Neural cell (in vitro differentiated cells): ENCODE measurements around the gene SLC8A1. TPM values are rescaled to one million over a fixed set of nuclear protein-coding genes. Genes with fewer than 3 reads are reported as not detected.

Experiments
- H2AFZ ChIP-seq: fragments of 200-600, 300-800 bp; sonication (generic), shearing (Covaris generic); 2 replicates; pipeline ENCODE4 v1.6.0; 2014; ENCODE audit warnings: low read depth, mild to moderate bottlenecking, antibody characterized with exemption, low read length, moderate library complexity
- H3F3A ChIP-seq: fragments of 200-600 bp; shearing (Covaris generic); 2 replicates; pipeline ENCODE4 v1.6.1; 2016; ENCODE audit warnings: mild to moderate bottlenecking, moderate library complexity, mixed read lengths, antibody characterized with exemption, low read length; ENCODE audit not compliant: insufficient read depth, poor library complexity, severe bottlenecking
- H3K27ac ChIP-seq: fragments of 200-600, 300-800 bp; sonication (generic), shearing (Covaris generic); 2 replicates; pipeline ENCODE4 v1.5.1; 2014; ENCODE audit warnings: mild to moderate bottlenecking, low read length, moderate library complexity
- H3K27me3 ChIP-seq: fragments of 300-800, 200-600 bp; sonication (generic), shearing (Covaris generic); 2 replicates; pipeline ENCODE4 v1.6.0; 2014; ENCODE audit warnings: mild to moderate bottlenecking, low read depth, low read length, moderate library complexity; ENCODE audit not compliant: insufficient read depth
- H3K36me3 ChIP-seq: fragments of 300-800, 200-600 bp; sonication (generic), shearing (Covaris generic); 2 replicates; pipeline ENCODE4 v1.5.1; 2014; ENCODE audit warnings: mild to moderate bottlenecking, antibody characterized with exemption, low read length, moderate library complexity; ENCODE audit not compliant: insufficient read depth
- H3K4me2 ChIP-seq: fragments of 300-800, 200-600 bp; sonication (generic), shearing (Covaris generic); 2 replicates; pipeline ENCODE4 v1.6.0; 2014; ENCODE audit warnings: mild to moderate bottlenecking, low read length
- H3K4me3 ChIP-seq: fragments of 300-800, 200-600 bp; sonication (generic), shearing (Covaris generic); 2 replicates; pipeline ENCODE4 v1.5.1; 2014; ENCODE audit warnings: mild to moderate bottlenecking, low read length, moderate library complexity
- H3K79me2 ChIP-seq: fragments of 200-600 bp; shearing (Covaris generic); replicated peaks from 2 replicates; pipeline ENCODE4 v1.6.0; 2014; ENCODE audit warnings: mild to moderate bottlenecking, low read length, moderate library complexity; ENCODE audit not compliant: insufficient read depth
- H3K9ac ChIP-seq: fragments of 300-800, 200-600 bp; sonication (generic), shearing (Covaris generic); 2 replicates; pipeline ENCODE4 v1.6.1; 2016; ENCODE audit warnings: mild to moderate bottlenecking, low read length, mixed read lengths
- H3K9me2 ChIP-seq: fragments of 200-600 bp; shearing (Covaris generic); 2 replicates; pipeline ENCODE4 v1.6.1; 2016; ENCODE audit warnings: mild to moderate bottlenecking, low read length, mixed read lengths; ENCODE audit not compliant: insufficient read depth
- H3K9me3 ChIP-seq: fragments of 200-600, 300-800 bp; sonication (generic), shearing (Covaris generic); 2 replicates; pipeline ENCODE4 v1.6.1; 2016; ENCODE audit warnings: mild to moderate bottlenecking, mixed run types, low read length, moderate library complexity, mixed read lengths
- H4K20me1 ChIP-seq: fragments of 200-600 bp; shearing (Covaris generic); 2 replicates; pipeline ENCODE4 v1.6.1; 2016; ENCODE audit warnings: mild to moderate bottlenecking, mixed run types; ENCODE audit not compliant: insufficient read depth
- CTCF ChIP-seq: fragments of 450-650 bp; IDR thresholded peaks from 2 replicates; pipeline ENCODE4 v1.5.1; 2014; ENCODE audit warnings: antibody characterized with exemption, mild to moderate bottlenecking, moderate library complexity; ENCODE audit not compliant: poor library complexity, severe bottlenecking
- EP300 ChIP-seq: fragments of 450-650 bp; conservative IDR thresholded peaks from 2 replicates; pipeline ENCODE4 v1.6.1; 2014; ENCODE audit warnings: antibody characterized with exemption, mild to moderate bottlenecking, moderate library complexity; ENCODE audit not compliant: poor library complexity, severe bottlenecking
- EZH2 ChIP-seq: fragments of 200-600, 300-800 bp; shearing (Covaris generic), sonication (generic); IDR thresholded peaks from 2 replicates; pipeline ENCODE4 v1.6.1; 2014; ENCODE audit warnings: antibody characterized with exemption, low read length, borderline replicate concordance, mild to moderate bottlenecking; ENCODE audit not compliant: insufficient read depth, poor library complexity, severe bottlenecking
- MXI1 ChIP-seq: fragments of 450-650 bp; conservative IDR thresholded peaks from 2 replicates; pipeline ENCODE4 v1.6.1; 2014; ENCODE audit warnings: antibody characterized with exemption, mild to moderate bottlenecking; ENCODE audit not compliant: poor library complexity, severe bottlenecking
- POLR2AphosphoS5 ChIP-seq: IDR thresholded peaks from 2 replicates; pipeline ENCODE4 v1.6.1; 2012
- RAD21 ChIP-seq: fragments of 450-650 bp; conservative IDR thresholded peaks from 2 replicates; pipeline ENCODE4 v1.6.1; 2014; ENCODE audit warnings: antibody characterized with exemption, mild to moderate bottlenecking, moderate library complexity
- REST ChIP-seq: IDR thresholded peaks from 2 replicates; pipeline ENCODE4 v1.6.1; 2012; ENCODE audit warnings: borderline replicate concordance
- SMC3 ChIP-seq: fragments of 450-650 bp; conservative IDR thresholded peaks from 2 replicates; pipeline ENCODE4 v1.6.1; 2014; ENCODE audit warnings: antibody characterized with exemption, mild to moderate bottlenecking, moderate library complexity; ENCODE audit not compliant: poor library complexity
- TAF1 ChIP-seq: IDR thresholded peaks from 2 replicates; pipeline ENCODE4 v1.6.1; 2012; ENCODE audit warnings: low read depth
- polyA plus RNA-seq: library from polyadenylated mRNA; depleted of rRNA; stranded (reverse); fragments of >200 nt; gene quantifications from 2 replicates; pipeline ENCODE4 v1.2.3, GENCODE V29; 2014

Gene SLC8A1
- polyA plus RNA-seq, 1 donor from 2014 or later = 18.7 TPM

GRCh38 chr2:40329739-40330030 lies 122.2 kb downstream of the SLC8A1 start:
- TF ChIP-seq EZH2 = no peak
- no peak for TF ChIP-seq TAF1
- TF ChIP-seq CTCF = no peak
- no peak for TF ChIP-seq POLR2AphosphoS5
- TF ChIP-seq RAD21 = no peak
- TF ChIP-seq REST = no peak
- TF ChIP-seq MXI1 = no peak
- TF ChIP-seq EP300 = no peak
- TF ChIP-seq SMC3 = no peak
- H3K9me3 ChIP-seq = no peaks in the 10 kb centered on the region
- H3K79me2 ChIP-seq = no peaks in the 10 kb centered on the region

GRCh38 chr2:40325116-40325515 lies 126.8 kb downstream of the SLC8A1 start:
- Histone ChIP-seq H3F3A (no peaks in the 10 kb centered on the region), H3K9me3 (no peaks in the 10 kb centered on the region), H3K36me3 (no peaks in the 10 kb centered on the region), H3K4me3 (no peak overlapping the region), H3K27me3 (no peaks in the 10 kb centered on the region), H3K9me2 (no peaks in the 10 kb centered on the region), H3K79me2 (peaks cover 3% of the 10 kb centered on the region), H3K4me2 (no peak overlapping the region), H3K27ac (no peak overlapping the region), H4K20me1 (no peaks in the 10 kb centered on the region), H2AFZ (no peak overlapping the region), H3K9ac (no peak overlapping the region)
- TF ChIP-seq MXI1 (no peak), TAF1 (no peak), POLR2AphosphoS5 (no peak), CTCF (no peak), REST (no peak), RAD21 (no peak), SMC3 (no peak), EP300 (no peak)

More at GRCh38 chr2:40329739-40330030, 122.2 kb downstream of the SLC8A1 start:
- Histone ChIP-seq H3K9me2 (no peaks in the 10 kb centered on the region), H3K4me2 (no peak overlapping the region), H3F3A (no peaks in the 10 kb centered on the region), H3K27ac (no peak overlapping the region), H3K9ac (no peak overlapping the region), H3K27me3 (no peaks in the 10 kb centered on the region), H3K4me3 (no peak overlapping the region), H4K20me1 (no peaks in the 10 kb centered on the region), H2AFZ (no peak overlapping the region), H3K36me3 (no peaks in the 10 kb centered on the region)
